Fibroblast of mammary gland (primary cell): ENCODE measurements around the gene BRMS1L.

Experiments used
- DNase-seq: peaks from one replicate; pipeline ENCODE4 v3.0.0-alpha.2; 2010; ENCODE audit warnings: low read depth
- H3K4me3 ChIP-seq: 2 replicates; pipeline ENCODE4 v1.5.1; 2011; ENCODE audit warnings: low read depth, mild to moderate bottlenecking, low read length, moderate library complexity; ENCODE audit not compliant: control insufficient read depth
- TF ChIP-seq, protein P1 (sequence below): conservative IDR thresholded peaks from 2 replicates; pipeline ENCODE4 v1.5.1; 2011; ENCODE audit warnings: low read depth, low read length, inconsistent platforms; ENCODE audit not compliant: control insufficient read depth, insufficient read depth

The BRMS1L gene

DNA sequence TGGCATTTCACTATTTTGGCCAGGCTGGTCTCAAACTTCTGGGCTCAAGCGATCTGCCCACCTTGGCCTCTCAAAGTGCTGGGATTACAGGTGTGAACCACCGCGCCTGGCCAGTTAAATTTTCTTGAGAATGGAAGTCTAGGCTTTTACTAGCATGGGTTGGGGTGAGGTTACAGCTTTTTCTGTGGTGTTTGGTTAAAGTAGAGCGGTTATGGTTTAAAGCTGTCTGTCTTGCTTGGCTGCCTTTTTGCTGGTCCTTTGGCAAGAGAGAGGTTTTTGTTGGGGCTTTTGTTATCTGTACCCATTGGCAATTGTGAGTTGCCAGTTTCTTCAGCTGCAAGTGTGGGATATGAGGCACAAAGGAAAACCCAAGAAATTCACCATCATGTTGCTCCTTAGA is 84.1 kb downstream of the BRMS1L start:
- no peak for DNase-seq
- no peak overlapping the region for H3K4me3 ChIP-seq
- TF ChIP-seq, protein P1, sequence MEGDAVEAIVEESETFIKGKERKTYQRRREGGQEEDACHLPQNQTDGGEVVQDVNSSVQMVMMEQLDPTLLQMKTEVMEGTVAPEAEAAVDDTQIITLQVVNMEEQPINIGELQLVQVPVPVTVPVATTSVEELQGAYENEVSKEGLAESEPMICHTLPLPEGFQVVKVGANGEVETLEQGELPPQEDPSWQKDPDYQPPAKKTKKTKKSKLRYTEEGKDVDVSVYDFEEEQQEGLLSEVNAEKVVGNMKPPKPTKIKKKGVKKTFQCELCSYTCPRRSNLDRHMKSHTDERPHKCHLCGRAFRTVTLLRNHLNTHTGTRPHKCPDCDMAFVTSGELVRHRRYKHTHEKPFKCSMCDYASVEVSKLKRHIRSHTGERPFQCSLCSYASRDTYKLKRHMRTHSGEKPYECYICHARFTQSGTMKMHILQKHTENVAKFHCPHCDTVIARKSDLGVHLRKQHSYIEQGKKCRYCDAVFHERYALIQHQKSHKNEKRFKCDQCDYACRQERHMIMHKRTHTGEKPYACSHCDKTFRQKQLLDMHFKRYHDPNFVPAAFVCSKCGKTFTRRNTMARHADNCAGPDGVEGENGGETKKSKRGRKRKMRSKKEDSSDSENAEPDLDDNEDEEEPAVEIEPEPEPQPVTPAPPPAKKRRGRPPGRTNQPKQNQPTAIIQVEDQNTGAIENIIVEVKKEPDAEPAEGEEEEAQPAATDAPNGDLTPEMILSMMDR: no peak

DNA sequence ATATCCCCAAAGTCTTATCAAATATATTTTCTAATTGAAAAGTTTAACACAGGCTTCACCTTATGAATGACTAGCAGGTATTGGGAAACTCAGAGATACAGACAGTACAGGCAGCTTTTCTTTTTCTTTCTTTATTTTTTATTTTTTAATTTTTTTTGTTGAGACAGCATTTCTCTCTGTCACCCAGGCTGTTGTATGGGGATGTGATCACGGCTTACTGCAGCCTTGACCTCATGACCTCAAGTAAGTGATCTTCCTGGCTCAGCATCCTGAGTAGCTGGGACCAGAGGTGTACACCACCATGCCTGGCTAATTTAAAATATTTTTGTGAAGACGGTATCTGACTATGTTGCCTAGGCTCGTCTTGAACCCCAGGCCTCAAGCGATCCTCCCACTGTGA is 85.0 kb downstream of the BRMS1L start:
- no peak overlapping the region for H3K4me3 ChIP-seq
- DNase-seq: no peak
- TF ChIP-seq, protein P1: no peak

DNA sequence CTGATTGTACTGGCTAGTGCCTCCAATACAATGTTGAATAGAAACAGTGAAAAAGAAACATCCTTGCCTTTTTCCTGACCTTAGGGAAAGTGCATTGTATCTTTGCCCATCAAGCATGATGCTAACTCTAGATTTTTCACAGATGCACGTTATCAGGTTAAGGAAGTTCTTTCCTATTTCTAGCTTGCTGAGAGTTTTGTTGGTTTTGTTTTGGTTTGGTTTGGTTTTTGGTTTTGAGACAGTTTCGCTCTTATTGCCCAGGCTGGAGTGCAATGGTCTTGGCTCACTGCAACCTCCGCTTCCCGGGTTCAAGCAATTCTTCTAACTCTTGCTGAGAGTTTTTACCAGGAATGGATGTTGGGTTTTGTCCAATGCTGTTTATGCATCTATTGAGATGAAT is 89.0 kb downstream of the BRMS1L start:
- no peak for DNase-seq
- H3K4me3 ChIP-seq: no peak overlapping the region
- TF ChIP-seq, protein P1: no peak

DNA sequence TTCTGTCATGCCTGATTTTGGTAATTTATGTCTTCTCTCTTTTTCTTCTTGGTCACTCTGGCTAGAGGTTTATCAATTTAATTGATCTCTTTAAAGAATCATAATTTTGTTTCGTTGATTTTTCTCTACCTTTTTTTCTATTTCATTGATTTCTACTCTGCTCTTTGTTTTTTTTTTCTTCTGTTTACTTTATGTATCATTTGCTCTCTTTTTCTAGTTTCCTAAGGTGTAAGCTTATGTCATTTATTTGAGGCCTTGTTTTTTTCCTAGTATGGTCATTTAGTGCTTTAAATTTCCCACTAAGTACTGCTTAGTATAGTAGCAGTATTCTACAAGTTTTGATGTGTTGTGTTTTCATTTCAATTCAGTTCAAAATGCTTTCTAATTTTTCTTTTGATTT is 89.6 kb downstream of the BRMS1L start:
- H3K4me3 ChIP-seq: no peak overlapping the region
- TF ChIP-seq, protein P1: no peak
- no peak for DNase-seq
